Measurements from ENCODE around the gene P3H3.

GRCh38 chr12:6860116-6860515 is 31.9 kb downstream of the P3H3 start:
- TF ChIP-seq, protein P1, sequence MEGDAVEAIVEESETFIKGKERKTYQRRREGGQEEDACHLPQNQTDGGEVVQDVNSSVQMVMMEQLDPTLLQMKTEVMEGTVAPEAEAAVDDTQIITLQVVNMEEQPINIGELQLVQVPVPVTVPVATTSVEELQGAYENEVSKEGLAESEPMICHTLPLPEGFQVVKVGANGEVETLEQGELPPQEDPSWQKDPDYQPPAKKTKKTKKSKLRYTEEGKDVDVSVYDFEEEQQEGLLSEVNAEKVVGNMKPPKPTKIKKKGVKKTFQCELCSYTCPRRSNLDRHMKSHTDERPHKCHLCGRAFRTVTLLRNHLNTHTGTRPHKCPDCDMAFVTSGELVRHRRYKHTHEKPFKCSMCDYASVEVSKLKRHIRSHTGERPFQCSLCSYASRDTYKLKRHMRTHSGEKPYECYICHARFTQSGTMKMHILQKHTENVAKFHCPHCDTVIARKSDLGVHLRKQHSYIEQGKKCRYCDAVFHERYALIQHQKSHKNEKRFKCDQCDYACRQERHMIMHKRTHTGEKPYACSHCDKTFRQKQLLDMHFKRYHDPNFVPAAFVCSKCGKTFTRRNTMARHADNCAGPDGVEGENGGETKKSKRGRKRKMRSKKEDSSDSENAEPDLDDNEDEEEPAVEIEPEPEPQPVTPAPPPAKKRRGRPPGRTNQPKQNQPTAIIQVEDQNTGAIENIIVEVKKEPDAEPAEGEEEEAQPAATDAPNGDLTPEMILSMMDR (IDR thresholded peaks at IDR 0.05) = no peak
- TF ChIP-seq POLR2AphosphoS5 (IDR thresholded peaks at IDR 0.05) = no peak
- TF ChIP-seq POLR2A (IDR thresholded peaks at IDR 0.05) = no peak
